GM23338 (cell line): ENCODE measurements around the gene C8A.

ENCODE experiments used
- TF ChIP-seq, protein P1 (sequence below), 2 experiments: fragments of 200-600 bp in 1 of 2; sonication (generic) in 1 of 2; conservative IDR thresholded peaks; 2 replicates each; pipeline versions ENCODE4 v1.5.1 to v1.6.1; 2016 to 2017; ENCODE audit warnings: antibody characterized with exemption in 2 of 2, low read depth in 2 of 2, mild to moderate bottlenecking in 2 of 2, moderate library complexity in 1 of 2
- TF ChIP-seq, protein P2 (sequence below): IDR thresholded peaks from one replicate; pipeline ENCODE4 v1.6.1; 2018; ENCODE audit warnings: antibody characterized with exemption; ENCODE audit not compliant: unreplicated experiment

DNA sequence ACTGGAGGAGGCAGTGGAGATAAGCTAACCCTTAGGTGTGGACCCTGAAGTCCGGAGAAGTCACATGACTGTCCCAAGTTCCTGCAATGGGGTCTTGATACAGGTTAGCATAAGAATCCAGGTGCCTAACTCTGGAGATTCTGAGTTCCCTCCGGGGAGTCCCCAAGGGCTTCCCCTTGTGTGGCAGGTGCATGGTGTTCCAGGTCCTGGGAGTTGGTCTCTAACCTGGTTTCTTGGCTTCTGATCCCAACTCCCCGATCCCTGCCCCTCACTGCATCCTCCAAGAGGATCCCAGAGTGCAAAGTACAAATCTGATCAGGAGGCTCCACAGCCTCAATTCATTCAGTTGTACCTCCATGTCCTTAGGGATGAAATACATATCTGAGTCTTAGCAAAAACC is 9.3 kb upstream of the C8A start:
- TF ChIP-seq, protein P1, sequence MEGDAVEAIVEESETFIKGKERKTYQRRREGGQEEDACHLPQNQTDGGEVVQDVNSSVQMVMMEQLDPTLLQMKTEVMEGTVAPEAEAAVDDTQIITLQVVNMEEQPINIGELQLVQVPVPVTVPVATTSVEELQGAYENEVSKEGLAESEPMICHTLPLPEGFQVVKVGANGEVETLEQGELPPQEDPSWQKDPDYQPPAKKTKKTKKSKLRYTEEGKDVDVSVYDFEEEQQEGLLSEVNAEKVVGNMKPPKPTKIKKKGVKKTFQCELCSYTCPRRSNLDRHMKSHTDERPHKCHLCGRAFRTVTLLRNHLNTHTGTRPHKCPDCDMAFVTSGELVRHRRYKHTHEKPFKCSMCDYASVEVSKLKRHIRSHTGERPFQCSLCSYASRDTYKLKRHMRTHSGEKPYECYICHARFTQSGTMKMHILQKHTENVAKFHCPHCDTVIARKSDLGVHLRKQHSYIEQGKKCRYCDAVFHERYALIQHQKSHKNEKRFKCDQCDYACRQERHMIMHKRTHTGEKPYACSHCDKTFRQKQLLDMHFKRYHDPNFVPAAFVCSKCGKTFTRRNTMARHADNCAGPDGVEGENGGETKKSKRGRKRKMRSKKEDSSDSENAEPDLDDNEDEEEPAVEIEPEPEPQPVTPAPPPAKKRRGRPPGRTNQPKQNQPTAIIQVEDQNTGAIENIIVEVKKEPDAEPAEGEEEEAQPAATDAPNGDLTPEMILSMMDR (conservative IDR thresholded peaks at IDR 0.05; ENCODE audit: low read depth in 2 of 2) = no peak
- TF ChIP-seq, protein P2, sequence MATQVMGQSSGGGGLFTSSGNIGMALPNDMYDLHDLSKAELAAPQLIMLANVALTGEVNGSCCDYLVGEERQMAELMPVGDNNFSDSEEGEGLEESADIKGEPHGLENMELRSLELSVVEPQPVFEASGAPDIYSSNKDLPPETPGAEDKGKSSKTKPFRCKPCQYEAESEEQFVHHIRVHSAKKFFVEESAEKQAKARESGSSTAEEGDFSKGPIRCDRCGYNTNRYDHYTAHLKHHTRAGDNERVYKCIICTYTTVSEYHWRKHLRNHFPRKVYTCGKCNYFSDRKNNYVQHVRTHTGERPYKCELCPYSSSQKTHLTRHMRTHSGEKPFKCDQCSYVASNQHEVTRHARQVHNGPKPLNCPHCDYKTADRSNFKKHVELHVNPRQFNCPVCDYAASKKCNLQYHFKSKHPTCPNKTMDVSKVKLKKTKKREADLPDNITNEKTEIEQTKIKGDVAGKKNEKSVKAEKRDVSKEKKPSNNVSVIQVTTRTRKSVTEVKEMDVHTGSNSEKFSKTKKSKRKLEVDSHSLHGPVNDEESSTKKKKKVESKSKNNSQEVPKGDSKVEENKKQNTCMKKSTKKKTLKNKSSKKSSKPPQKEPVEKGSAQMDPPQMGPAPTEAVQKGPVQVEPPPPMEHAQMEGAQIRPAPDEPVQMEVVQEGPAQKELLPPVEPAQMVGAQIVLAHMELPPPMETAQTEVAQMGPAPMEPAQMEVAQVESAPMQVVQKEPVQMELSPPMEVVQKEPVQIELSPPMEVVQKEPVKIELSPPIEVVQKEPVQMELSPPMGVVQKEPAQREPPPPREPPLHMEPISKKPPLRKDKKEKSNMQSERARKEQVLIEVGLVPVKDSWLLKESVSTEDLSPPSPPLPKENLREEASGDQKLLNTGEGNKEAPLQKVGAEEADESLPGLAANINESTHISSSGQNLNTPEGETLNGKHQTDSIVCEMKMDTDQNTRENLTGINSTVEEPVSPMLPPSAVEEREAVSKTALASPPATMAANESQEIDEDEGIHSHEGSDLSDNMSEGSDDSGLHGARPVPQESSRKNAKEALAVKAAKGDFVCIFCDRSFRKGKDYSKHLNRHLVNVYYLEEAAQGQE = no peak
